Muscle of arm (tissue), 12 donors: Measurements from ENCODE around the gene WFIKKN1. TPM values are rescaled to one million over a fixed set of nuclear protein-coding genes. Genes with fewer than 3 reads are reported as not detected.

ENCODE experiments used
- DNase-seq: peaks from one replicate; pipeline ENCODE4 v3.0.0-alpha.2; 2013
- polyA plus RNA-seq, 12 donors: library from polyadenylated mRNA; unstranded; fragments of 120-200 nt; gene quantifications; one replicate each; pipeline ENCODE4 v1.2.1, GENCODE V29; 2013; ENCODE audit not compliant: insufficient read length in 12 of 12

Gene WFIKKN1
- polyA plus RNA-seq, 12 donors, result 0.14 to 2.1 (median 0.39) TPM; not detected in 2

GRCh38 chr16:620700-621525 is 9.9 kb upstream of the WFIKKN1 start:
- no peak for DNase-seq

DNA sequence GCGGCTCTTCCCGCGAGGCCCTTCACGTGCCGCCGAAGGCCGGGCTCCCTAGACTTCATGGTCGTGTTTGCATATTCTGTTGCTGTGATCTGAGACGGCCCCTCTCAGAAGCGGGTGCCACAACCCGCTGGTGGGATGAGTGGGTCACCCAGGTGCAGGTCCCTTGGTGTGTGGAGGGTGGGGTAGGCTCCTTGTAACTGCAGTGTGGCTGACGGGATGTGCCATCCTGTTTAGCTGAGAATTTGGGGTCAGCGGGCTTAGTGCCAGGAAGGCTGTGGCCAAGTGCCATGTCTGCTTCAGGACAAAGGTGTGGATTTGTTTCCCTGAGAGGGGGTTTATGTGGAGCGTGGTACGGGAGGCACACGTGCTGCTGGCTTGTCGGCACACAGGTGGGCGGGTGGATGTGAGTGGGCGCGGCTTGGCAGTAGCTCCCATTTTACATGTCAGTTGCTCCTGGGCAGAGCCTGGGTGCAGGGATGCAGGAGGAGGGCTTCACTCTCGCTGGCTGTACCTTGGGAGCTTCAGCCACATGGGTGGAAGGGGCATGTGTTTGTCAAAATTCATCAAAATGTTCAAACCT is 9.2 kb upstream of the WFIKKN1 start:
- no peak for DNase-seq

DNA sequence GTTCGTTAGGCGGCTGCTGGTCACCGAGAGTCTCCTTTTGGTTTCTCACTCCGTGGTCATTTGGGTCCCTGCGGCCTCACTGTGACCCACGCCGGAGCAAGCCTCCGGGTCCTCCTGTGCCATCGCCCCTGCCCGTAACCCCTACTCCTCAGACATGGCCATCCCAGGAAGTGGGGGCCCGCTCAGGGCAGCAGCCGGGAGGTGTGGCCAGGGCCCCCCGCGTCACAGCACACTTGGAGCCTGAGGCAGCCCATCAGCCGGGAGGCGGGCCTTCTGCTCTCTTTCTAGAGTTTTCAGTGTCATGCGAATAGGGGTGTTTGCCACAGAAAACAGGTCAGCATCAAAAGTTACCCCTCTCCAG is 7.9 kb upstream of the WFIKKN1 start:
- no peak for DNase-seq

- no peak for DNase-seq
Measured at GRCh38 chr16:624526-625070, 6.2 kb upstream of the WFIKKN1 start.

DNA sequence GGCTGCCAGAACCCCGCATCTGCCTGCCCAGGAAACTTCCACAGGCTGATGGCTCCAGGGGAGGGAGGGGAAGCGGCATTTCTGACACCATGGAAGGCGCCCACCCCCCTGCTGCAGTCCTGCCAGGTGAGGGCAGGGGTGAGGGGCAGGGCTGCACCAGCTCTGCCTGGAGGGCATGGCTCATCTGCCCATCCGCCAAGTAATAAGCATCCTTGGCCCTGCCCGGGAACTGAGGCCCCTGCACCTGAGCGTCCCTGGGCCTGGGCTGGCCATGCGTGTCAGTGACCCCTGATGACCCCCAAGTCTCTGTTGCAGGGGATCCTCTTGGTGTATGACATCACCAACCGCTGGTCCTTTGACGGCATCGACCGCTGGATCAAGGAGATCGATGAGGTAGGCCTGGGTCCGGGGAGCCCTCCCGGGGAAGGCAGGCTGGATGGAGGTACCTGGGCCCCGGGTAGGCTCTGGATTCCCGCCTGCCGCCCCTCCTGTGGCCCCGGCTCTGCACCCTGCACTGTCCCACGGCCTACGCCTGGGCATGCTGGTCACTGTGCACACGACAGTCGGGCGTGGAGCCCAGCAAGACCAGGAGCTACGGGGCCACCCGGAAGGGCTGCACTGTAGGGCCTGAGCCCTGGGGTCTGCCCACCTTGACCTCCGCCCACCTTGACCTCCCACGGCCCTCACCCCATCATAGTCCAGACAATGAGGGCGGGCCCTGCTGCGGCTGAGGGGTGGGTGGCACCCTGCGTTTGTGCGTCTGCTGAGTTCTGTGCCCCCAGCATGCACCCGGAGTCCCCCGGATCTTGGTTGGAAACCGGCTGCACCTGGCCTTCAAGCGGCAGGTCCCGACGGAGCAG is 5.4 kb upstream of the WFIKKN1 start:
- DNase-seq, result no peak

DNA sequence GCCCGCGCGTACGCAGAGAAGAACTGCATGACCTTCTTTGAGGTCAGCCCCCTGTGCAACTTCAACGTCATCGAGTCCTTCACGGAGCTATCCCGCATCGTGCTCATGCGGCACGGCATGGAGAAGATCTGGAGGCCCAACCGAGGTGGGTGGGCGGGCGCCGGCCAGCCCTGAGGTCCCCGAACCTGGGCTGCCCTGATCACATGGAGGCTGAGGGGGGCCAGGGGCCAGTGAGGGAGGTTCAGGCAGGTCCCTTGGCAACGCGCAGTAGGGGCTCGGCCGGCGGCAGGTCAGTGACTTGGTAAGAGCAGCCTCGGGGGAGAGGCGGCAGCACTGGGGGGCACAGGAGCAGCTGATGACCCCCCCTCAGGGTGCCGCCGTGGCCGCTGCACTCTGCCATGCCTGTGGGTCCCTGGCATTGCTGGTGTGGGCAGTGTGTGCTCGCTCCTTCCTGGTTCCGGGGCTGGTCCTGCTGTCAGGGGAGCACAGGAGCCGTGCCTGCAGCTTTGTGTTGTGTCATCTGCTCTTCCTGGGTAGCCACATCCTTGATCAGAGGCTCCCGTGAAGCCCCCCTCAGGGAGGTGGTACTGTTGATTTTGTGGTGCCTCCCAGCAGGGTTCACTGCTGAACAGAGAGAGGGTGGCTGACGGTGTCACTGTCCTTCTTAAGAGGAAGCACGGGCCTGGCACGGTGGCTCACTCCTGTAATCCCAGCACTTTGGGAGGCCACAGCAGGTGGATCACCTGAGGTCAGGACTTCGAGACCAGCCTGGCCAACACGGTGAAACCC is 4.6 kb upstream of the WFIKKN1 start:
- DNase-seq, result no peak

DNA sequence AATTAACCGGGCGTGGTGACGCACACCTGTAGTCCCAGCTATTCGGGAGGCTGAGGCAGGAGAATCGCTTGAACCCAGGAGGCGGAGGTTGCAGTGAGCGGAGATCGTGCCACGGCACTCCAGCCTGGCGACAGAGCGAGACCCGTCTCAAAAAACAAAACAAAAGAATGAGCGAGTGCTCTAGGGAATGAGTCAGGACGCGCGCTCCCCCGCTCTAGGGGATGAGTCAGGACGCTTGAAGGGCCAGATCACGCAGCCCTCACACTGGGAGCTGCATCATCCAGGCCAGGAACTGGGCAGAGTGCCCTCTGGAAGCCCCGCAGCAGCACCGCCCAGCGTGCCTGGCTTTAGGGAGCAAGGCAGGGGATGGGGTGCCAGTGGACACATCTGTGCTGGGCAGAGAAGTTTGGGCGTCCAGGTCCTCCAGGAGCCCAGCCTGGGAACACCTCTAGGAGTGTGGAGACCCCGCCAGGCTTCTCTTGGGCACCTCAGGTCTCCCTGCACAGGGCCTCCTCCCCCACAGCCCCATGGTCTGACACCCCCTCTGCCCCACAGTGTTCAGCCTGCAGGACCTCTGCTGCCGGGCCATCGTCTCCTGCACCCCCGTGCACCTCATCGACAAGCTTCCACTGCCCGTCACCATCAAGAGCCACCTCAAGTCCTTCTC is 3.9 kb upstream of the WFIKKN1 start:
- no peak for DNase-seq

GRCh38 chr16:627454-628239 is 3.1 kb upstream of the WFIKKN1 start:
- no peak for DNase-seq

GRCh38 chr16:628321-629061 is 2.3 kb upstream of the WFIKKN1 start:
- DNase-seq, result no peak

DNA sequence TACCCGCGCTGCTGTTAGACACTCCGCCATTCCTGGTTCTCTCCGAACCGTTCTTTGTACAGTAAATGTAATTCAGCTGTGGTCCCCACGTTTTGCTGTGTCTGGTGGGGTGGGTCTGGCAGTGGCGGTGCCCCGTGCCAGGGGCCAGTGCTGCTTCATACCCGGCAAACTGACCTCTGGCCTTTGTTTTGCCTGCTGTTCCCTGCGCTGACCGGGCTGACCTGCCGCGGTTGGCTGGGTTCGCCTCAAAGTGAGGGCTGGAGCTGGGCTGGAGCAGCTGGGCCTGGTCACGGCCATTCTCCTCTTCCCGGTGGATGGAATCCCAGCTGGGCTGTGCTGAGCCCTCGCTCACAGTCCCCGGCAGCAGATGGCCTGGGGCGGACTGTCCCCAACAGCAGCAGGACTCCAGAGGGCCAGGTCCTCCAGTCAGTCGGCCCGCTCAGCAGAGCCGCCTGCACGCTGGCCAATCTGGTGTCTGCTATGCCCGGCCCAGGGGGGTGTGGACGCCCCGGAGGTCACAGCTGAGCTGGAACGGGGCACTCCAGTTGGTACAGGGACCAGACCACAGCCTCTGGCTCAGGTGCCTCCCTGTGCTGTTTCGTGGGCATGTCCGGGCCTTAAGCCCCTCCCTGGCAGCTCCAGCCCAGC is 1.5 kb upstream of the WFIKKN1 start:
- no peak for DNase-seq

- no peak for DNase-seq
Measured at GRCh38 chr16:629833-630248, 944 bp upstream of the WFIKKN1 start.

- no peak for DNase-seq
Measured at GRCh38 chr16:630249-630814, 453 bp upstream of the WFIKKN1 start.

GRCh38 chr16:631808-632358 is 1.1 kb downstream of the WFIKKN1 start:
- DNase-seq, result no peak

DNA sequence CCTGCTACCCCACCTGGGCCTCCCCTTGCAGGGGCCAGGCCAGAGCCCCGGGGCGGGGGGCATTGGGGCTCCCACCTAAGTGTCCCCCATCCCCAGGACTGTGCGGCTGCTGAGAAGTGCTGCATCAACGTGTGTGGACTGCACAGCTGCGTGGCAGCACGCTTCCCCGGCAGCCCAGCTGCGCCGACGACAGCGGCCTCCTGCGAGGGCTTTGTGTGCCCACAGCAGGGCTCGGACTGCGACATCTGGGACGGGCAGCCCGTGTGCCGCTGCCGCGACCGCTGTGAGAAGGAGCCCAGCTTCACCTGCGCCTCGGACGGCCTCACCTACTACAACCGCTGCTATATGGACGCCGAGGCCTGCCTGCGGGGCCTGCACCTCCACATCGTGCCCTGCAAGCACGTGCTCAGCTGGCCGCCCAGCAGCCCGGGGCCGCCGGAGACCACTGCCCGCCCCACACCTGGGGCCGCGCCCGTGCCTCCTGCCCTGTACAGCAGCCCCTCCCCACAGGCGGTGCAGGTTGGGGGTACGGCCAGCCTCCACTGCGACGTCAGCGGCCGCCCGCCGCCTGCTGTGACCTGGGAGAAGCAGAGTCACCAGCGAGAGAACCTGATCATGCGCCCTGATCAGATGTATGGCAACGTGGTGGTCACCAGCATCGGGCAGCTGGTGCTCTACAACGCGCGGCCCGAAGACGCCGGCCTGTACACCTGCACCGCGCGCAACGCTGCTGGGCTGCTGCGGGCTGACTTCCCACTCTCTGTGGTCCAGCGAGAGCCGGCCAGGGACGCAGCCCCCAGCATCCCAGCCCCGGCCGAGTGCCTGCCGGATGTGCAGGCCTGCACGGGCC is 1.9 kb downstream of the WFIKKN1 start:
- DNase-seq, result no peak

DNA sequence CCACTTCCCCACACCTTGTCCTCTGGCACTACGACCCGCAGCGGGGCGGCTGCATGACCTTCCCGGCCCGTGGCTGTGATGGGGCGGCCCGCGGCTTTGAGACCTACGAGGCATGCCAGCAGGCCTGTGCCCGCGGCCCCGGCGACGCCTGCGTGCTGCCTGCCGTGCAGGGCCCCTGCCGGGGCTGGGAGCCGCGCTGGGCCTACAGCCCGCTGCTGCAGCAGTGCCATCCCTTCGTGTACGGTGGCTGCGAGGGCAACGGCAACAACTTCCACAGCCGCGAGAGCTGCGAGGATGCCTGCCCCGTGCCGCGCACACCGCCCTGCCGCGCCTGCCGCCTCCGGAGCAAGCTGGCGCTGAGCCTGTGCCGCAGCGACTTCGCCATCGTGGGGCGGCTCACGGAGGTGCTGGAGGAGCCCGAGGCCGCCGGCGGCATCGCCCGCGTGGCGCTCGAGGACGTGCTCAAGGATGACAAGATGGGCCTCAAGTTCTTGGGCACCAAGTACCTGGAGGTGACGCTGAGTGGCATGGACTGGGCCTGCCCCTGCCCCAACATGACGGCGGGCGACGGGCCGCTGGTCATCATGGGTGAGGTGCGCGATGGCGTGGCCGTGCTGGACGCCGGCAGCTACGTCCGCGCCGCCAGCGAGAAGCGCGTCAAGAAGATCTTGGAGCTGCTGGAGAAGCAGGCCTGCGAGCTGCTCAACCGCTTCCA is 2.7 kb downstream of the WFIKKN1 start:
- no peak for DNase-seq

- DNase-seq, result no peak
Measured at GRCh38 chr16:634051-634670, 3.4 kb downstream of the WFIKKN1 start.
